Keratinocyte (primary cell): Measurements from ENCODE around the gene SAFB2. TPM values are rescaled to one million over a fixed set of nuclear protein-coding genes. Genes with fewer than 3 reads are reported as not detected.

Experiments
- DNase-seq: peaks from one replicate; pipeline ENCODE4 v3.0.0-alpha.2; 2011; ENCODE audit warnings: low read depth, missing footprints, low spot score
- FAIRE-seq: peaks from 2 replicates; lab custom pipeline; 2011; peaks lifted over from hg19 to GRCh38; lab: Jason Lieb, UNC
- H2AFZ ChIP-seq: 2 replicates; pipeline ENCODE4 v1.6.0; 2012; ENCODE audit warnings: low read length, control low read depth, inconsistent platforms; ENCODE audit not compliant: control insufficient read depth
- H3K27ac ChIP-seq: 2 replicates; pipeline ENCODE4 v1.5.1; 2011; ENCODE audit warnings: low read length; ENCODE audit not compliant: control insufficient read depth, insufficient read depth
- H3K27me3 ChIP-seq: 3 replicates; pipeline ENCODE4 v1.6.0; 2011; ENCODE audit warnings: low read length; ENCODE audit not compliant: control insufficient read depth, insufficient read depth; ENCODE audit errors: extremely low read depth
- H3K36me3 ChIP-seq, 2 experiments: 2 replicates in 1 of 2; 3 replicates in 1 of 2; pipeline ENCODE4 v1.5.1; 2011; ENCODE audit warnings: low read length in 2 of 2, mild to moderate bottlenecking in 1 of 2; ENCODE audit not compliant: control insufficient read depth in 2 of 2, insufficient read depth in 2 of 2; ENCODE audit errors: extremely low read depth in 1 of 2
- H3K4me1 ChIP-seq: 3 replicates; pipeline ENCODE4 v1.5.1; 2011; ENCODE audit warnings: low read length; ENCODE audit not compliant: control insufficient read depth, insufficient read depth; ENCODE audit errors: extremely low read depth
- H3K4me2 ChIP-seq: 3 replicates; pipeline ENCODE4 v1.6.0; 2011; ENCODE audit warnings: low read depth, low read length; ENCODE audit not compliant: control insufficient read depth, insufficient read depth; ENCODE audit errors: extremely low read depth
- H3K4me3 ChIP-seq, 3 experiments: fragments of 200-600 bp in 1 of 3; sonication (generic) in 1 of 3; 2 replicates in 2 of 3; 3 replicates in 1 of 3; pipeline ENCODE4 v1.5.1; 2011 to 2016; ENCODE audit warnings: low read length in 3 of 3, mild to moderate bottlenecking in 3 of 3, control low read depth in 2 of 3, inconsistent platforms in 1 of 3, low read depth in 1 of 3, mixed read lengths in 1 of 3, mixed run types in 1 of 3, moderate library complexity in 1 of 3; ENCODE audit not compliant: control insufficient read depth in 2 of 3, insufficient read depth in 2 of 3; ENCODE audit errors: extremely low read depth in 1 of 3
- H3K79me2 ChIP-seq: 2 replicates; pipeline ENCODE4 v1.6.0; 2012; ENCODE audit warnings: low read length; ENCODE audit not compliant: control insufficient read depth, insufficient read depth
- H3K9ac ChIP-seq: 3 replicates; pipeline ENCODE4 v1.6.0; 2011; ENCODE audit warnings: low read length; ENCODE audit not compliant: control insufficient read depth, insufficient read depth; ENCODE audit errors: extremely low read depth
- H3K9me1 ChIP-seq: 3 replicates; pipeline ENCODE4 v1.6.0; 2011; ENCODE audit warnings: low read length; ENCODE audit not compliant: control insufficient read depth, insufficient read depth; ENCODE audit errors: extremely low read depth
- H3K9me3 ChIP-seq: 2 replicates; pipeline ENCODE4 v1.5.1; 2012; ENCODE audit warnings: low read depth, low read length; ENCODE audit not compliant: control insufficient read depth
- H4K20me1 ChIP-seq: 3 replicates; pipeline ENCODE4 v1.6.0; 2011; ENCODE audit warnings: low read length; ENCODE audit not compliant: control insufficient read depth, insufficient read depth; ENCODE audit errors: extremely low read depth
- CTCF ChIP-seq, 3 experiments: IDR thresholded peaks in 1 of 3; conservative IDR thresholded peaks in 1 of 3; optimal IDR thresholded peaks in 1 of 3; 2 replicates in 2 of 3; 3 replicates in 1 of 3; pipeline versions ENCODE3 to v1.5.1; 2011; ENCODE audit warnings: low read length in 3 of 3, mild to moderate bottlenecking in 3 of 3, moderate library complexity in 2 of 3, control low read depth in 1 of 3, inconsistent platforms in 1 of 3; ENCODE audit not compliant: insufficient read depth in 2 of 3; ENCODE audit errors: extremely low read depth in 1 of 3
- EZH2 ChIP-seq: IDR thresholded peaks from one replicate; pipeline ENCODE4 v1.6.1; 2012; ENCODE audit warnings: inconsistent platforms, mild to moderate bottlenecking, low read length, moderate library complexity
- dilution Hi-C: fragments of 300-500 bp; cut with MboI; formaldehyde crosslinking; loops from one replicate; pipeline ENCODE4 v1.7.0; 2020; ENCODE audit warnings: low sequenced_read_pairs; ENCODE audit not compliant: extremely low pct_ligation_motif_present
- polyA plus RNA-seq, 5 experiments: library from polyadenylated mRNA; depleted of rRNA in 3 of 5; stranded (reverse) in 3 of 5; stranded (forward) in 1 of 5; unstranded in 1 of 5; fragments of >200 nt; gene quantifications; 1 replicate in 1 of 5; 2 replicates in 3 of 5; 3 replicates in 1 of 5; pipeline versions ENCODE4 v1.2.1 to v1.2.3, GENCODE V29; 2011 to 2012; ENCODE audit warnings: missing spikeins in 2 of 5, low read depth in 1 of 5, low replicate concordance in 1 of 5

Gene SAFB2
- polyA plus RNA-seq, 1 donor (not counting 4 experiments of a cell fraction or from before 2014, with no cell fraction given): 15.3 TPM

DNA sequence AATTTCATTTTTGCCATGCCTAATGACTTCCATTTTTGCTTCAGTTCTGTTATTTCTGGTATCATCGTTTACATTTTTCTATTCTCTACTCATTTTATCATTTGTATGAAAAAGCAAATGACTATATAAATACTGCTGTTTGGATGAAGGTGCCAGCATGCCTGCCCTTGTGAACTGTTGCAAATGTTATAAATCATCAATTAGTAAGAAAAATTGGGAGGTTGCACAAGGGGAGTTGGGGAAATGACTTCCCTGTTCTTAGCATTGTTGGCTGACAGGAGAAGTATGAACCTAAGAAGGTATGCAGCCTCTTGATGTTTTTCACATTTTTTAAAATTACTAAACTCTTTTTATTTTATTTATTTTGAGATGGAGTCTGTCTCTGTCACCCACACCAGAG is 15.4 kb upstream of the SAFB2 start:
- peaks cover 35% of the 10 kb centered on the region for H4K20me1 ChIP-seq
- H3K9me1 ChIP-seq: peaks cover 13% of the 10 kb centered on the region
- H2AFZ ChIP-seq: no peak overlapping the region
- peaks cover 93% of the 10 kb centered on the region for H3K79me2 ChIP-seq
- dilution Hi-C loops: no loop called here
- no peaks in the 10 kb centered on the region for H3K27me3 ChIP-seq
- H3K4me2 ChIP-seq: no peak overlapping the region
- TF ChIP-seq CTCF (optimal IDR thresholded peaks at IDR 0.05 in 1 of 3, IDR thresholded peaks at IDR 0.05 in 1 of 3, conservative IDR thresholded peaks at IDR 0.05 in 1 of 3; ENCODE audit: extremely low read depth in 1 of 3, insufficient read depth in 2 of 3, low read length in 3 of 3) (no peak), EZH2 (no peak)
- no peaks in the 10 kb centered on the region for H3K9me3 ChIP-seq
- no peak overlapping the region for H3K27ac ChIP-seq
- no peak overlapping the region for H3K9ac ChIP-seq
- H3K4me1 ChIP-seq: peaks cover 19% of the 10 kb centered on the region
- FAIRE-seq: no peak
- no peak for DNase-seq
- peaks cover 10 to 14% of the 10 kb centered on the region in 2 experiments for H3K36me3 ChIP-seq
- no peak overlapping the region for H3K4me3 ChIP-seq

DNA sequence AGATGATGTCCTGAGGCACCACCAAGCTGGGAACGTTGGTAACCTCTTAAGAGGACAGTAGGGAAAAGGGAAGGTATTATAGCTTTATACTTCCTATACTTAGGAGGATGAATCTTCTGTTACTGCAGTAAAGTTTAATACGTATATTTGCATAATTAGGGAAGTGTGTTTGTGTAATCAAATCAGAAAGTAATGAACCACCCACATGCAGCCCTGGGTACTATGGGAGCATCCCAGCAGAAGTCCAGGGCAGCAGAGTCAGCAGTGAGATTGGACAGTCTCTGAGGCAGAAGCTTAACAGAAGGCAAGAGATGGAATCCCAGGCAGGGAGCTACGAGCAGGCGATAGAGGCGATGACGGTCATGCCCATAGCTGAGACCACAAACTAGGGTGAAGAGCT is 12.9 kb upstream of the SAFB2 start:
- Histone ChIP-seq H3K36me3 (peaks cover 3 to 8% of the 10 kb centered on the region in 2 experiments), H2AFZ (no peak overlapping the region), H3K4me3 (no peak overlapping the region), H3K27ac (no peak overlapping the region), H3K9me3 (no peaks in the 10 kb centered on the region), H3K4me2 (no peak overlapping the region), H3K4me1 (peaks cover 5% of the 10 kb centered on the region), H3K9me1 (peaks cover 9% of the 10 kb centered on the region), H3K27me3 (no peaks in the 10 kb centered on the region), H3K79me2 (peaks cover 95% of the 10 kb centered on the region), H4K20me1 (peaks cover 34% of the 10 kb centered on the region), H3K9ac (no peak overlapping the region)
- TF ChIP-seq EZH2: no peak
- TF ChIP-seq CTCF (optimal IDR thresholded peaks at IDR 0.05 in 1 of 3, IDR thresholded peaks at IDR 0.05 in 1 of 3, conservative IDR thresholded peaks at IDR 0.05 in 1 of 3; ENCODE audit: extremely low read depth in 1 of 3, insufficient read depth in 2 of 3, low read length in 3 of 3): no peak
- FAIRE-seq: no peak
- no peak for DNase-seq
- dilution Hi-C loops: no loop called here
